PFSK-1 (cell line): Measurements from ENCODE around the gene ELMOD3.

Experiments
- FOXP2 ChIP-seq: optimal IDR thresholded peaks from 2 replicates; pipeline ENCODE3; 2011; ENCODE audit warnings: borderline replicate concordance, control low read depth, inconsistent platforms; ENCODE audit not compliant: insufficient read depth; ENCODE audit errors: extremely low read length, extremely low read depth
- POLR2AphosphoS5 ChIP-seq: IDR thresholded peaks from 2 replicates; pipeline ENCODE4 v1.6.1; 2012; ENCODE audit warnings: low read depth, mild to moderate bottlenecking, control low read depth, low read length, moderate library complexity
- SIN3A ChIP-seq: IDR thresholded peaks from 2 replicates; pipeline ENCODE4 v1.6.1; 2012; ENCODE audit warnings: mild to moderate bottlenecking, low read length, moderate library complexity, borderline replicate concordance; ENCODE audit not compliant: insufficient read depth
- TAF1 ChIP-seq: IDR thresholded peaks from 2 replicates; pipeline ENCODE4 v1.6.1; 2012; ENCODE audit warnings: low read length, control low read depth, borderline replicate concordance; ENCODE audit not compliant: insufficient read depth
- TF ChIP-seq, protein P1 (sequence below), 2 experiments: IDR thresholded peaks; 2 replicates each; pipeline versions ENCODE4 v1.6.1 to v1.8.0; 2011 to 2012; ENCODE audit warnings: low read depth in 2 of 2, low read length in 2 of 2, control low read depth in 1 of 2, inconsistent platforms in 1 of 2, mild to moderate bottlenecking in 1 of 2, moderate library complexity in 1 of 2; ENCODE audit not compliant: insufficient read depth in 1 of 2

ELMOD3 gene

DNA sequence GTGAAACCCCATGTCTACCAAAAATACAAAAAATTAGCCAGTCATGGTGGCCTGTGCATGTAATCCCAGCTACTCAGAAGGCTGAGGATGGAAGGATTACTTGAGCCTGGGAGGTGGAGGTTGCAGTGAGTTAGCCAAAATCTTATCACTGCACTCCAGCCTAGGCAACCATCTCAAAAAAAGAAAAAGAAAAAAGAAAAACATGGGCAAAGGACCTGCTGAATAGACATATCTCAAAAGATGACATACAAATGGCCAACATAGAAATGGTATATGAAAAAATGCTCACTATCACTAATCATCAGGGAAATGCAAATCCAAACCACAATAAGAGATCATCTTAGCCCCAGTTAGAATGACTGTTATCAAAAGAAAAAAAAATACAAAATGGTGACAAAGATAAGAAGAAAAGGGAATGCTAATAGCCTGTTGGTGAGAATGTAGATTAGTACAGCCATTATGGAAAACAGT lies 25.4 kb upstream of the ELMOD3 start:
- no peak for TF ChIP-seq SIN3A
- TF ChIP-seq POLR2AphosphoS5, result no peak
- TF ChIP-seq, protein P1, sequence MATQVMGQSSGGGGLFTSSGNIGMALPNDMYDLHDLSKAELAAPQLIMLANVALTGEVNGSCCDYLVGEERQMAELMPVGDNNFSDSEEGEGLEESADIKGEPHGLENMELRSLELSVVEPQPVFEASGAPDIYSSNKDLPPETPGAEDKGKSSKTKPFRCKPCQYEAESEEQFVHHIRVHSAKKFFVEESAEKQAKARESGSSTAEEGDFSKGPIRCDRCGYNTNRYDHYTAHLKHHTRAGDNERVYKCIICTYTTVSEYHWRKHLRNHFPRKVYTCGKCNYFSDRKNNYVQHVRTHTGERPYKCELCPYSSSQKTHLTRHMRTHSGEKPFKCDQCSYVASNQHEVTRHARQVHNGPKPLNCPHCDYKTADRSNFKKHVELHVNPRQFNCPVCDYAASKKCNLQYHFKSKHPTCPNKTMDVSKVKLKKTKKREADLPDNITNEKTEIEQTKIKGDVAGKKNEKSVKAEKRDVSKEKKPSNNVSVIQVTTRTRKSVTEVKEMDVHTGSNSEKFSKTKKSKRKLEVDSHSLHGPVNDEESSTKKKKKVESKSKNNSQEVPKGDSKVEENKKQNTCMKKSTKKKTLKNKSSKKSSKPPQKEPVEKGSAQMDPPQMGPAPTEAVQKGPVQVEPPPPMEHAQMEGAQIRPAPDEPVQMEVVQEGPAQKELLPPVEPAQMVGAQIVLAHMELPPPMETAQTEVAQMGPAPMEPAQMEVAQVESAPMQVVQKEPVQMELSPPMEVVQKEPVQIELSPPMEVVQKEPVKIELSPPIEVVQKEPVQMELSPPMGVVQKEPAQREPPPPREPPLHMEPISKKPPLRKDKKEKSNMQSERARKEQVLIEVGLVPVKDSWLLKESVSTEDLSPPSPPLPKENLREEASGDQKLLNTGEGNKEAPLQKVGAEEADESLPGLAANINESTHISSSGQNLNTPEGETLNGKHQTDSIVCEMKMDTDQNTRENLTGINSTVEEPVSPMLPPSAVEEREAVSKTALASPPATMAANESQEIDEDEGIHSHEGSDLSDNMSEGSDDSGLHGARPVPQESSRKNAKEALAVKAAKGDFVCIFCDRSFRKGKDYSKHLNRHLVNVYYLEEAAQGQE (IDR thresholded peaks at IDR 0.05; ENCODE audit: insufficient read depth in 1 of 2, low read depth in 2 of 2, low read length in 2 of 2), result no peak
- TF ChIP-seq TAF1, result no peak

DNA sequence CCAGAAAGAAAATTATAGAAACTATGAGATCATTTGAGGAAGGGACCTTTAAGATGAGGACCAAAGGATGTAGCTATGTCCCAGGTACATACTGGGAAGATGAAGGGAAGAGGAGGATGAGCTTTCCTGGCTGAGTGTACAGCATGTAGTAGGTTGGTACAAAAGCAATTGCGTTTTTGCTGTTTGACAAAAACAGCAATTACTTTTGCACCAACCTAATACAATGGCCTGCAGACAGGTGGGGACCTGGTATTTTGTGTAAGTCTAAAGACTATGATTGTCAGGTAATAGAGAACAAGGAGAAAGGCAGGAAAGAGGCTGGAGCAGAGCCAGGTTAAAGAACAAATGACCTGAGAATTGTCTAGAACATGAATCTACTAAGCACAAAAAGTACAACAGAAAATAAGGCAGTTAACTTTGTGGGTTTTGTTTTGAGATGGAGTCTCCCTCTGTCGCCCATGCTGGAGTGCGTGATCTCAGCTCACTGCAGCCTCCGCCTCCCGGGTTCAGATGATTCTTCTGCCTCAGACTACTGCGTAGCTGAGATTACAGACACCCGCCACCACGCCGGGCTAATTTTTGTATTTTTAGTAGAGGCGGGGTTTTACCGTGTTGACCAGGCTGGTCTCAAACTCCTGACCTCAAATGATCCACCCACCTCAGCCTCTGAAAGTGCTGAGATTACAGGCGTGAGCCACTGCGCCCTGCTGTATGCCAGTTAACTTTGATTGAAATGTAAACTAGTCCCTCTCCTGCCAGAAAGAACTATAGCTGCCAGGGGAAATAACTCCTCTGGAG lies 23.5 kb upstream of the ELMOD3 start:
- TF ChIP-seq FOXP2, result no peak
- TF ChIP-seq, protein P1 (IDR thresholded peaks at IDR 0.05; ENCODE audit: insufficient read depth in 1 of 2, low read depth in 2 of 2, low read length in 2 of 2), result no peak
- TF ChIP-seq TAF1, result no peak
- TF ChIP-seq POLR2AphosphoS5, result no peak
- TF ChIP-seq SIN3A, result no peak

DNA sequence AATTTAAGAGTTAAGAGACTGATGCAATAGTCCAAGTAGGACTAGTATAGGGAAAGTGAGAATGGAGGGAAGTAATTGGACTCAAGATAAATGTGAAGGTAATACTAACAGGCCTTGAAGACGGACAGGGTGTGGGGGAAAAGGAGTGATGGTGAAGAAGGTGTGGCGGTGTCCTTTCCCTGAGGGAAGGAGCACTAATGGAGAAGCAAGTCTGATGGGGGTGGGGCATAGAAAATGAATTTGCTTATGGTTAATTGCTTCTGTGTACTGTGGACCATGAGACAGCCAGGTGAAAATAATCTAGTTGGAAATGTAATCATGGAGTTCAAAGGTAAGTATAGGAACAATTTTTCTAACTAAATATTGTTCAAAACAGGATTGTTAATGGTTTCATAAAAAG lies 19.6 kb upstream of the ELMOD3 start:
- TF ChIP-seq SIN3A, result no peak
- TF ChIP-seq FOXP2, result no peak
- TF ChIP-seq TAF1, result no peak
- TF ChIP-seq, protein P1 (IDR thresholded peaks at IDR 0.05; ENCODE audit: insufficient read depth in 1 of 2, low read depth in 2 of 2, low read length in 2 of 2), result no peak
- TF ChIP-seq POLR2AphosphoS5, result no peak

DNA sequence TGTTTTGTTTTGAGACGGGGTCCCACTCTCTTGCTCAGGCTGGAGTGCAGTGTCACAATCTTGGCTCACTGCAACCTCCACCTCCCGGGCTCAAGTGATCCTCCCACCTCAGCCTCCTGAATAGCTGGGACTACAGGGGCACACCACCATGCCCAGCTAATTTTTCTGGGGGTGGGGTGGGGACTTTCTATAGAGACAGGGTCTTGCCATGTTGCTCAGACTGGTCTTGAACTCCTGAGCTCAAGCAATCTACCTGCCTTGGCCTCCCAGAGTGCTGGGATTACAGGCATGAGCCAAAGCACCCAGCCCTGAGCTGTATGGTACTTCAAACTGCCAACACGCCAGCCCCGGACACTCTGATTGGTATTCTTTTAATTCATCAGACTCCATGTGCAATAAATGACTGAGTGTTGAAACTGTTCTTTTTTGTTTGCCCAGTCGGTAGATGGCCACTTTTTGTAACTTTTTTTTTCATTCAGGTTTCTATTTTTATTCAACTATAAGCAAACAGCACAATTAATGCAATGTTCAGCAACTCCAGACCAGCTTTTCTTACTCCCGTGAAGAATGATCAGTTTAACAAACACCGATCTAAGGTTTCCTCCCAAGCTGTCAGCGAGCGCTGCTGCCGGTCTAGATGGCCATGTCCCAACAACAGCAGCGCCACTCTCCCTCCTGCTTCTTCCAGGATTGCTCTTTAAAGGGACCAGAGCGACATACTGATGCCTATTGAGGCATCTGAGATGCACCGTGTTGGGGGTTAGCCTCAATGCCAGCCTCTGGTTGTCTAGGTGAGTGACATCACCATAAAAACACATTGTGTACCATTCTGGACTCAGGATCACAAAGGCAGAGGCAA lies 14.3 kb upstream of the ELMOD3 start:
- TF ChIP-seq TAF1, result no peak
- TF ChIP-seq, protein P1 (IDR thresholded peaks at IDR 0.05; ENCODE audit: insufficient read depth in 1 of 2, low read depth in 2 of 2, low read length in 2 of 2), result no peak
- no peak for TF ChIP-seq POLR2AphosphoS5
- no peak for TF ChIP-seq FOXP2
- no peak for TF ChIP-seq SIN3A
